ENCODE measurements around the gene AKAP13. TPM values are rescaled to one million over a fixed set of nuclear protein-coding genes. Genes with fewer than 3 reads are reported as not detected.
A peak's percentile ranks its signal among the peaks of the same experiment; 100 is the strongest.

Gene AKAP13
- total RNA-seq (2021) (53.3 and 54.5 TPM in 2 replicates), Bru-seq, nascent RNA (percentile 87 among the genes with signal in this experiment), BruChase-seq, experiment 1, labeled RNA remaining after a 2-hour chase (percentile 78 among the genes with signal in this experiment), BruChase-seq, experiment 2, labeled RNA remaining after a 6-hour chase (percentile 75 among the genes with signal in this experiment)
- long read RNA-seq, partial matches to known transcripts = 2 of 19 reads
- long read RNA-seq, other reads (novel, unspliced or antisense) = 17 of 19 reads

GRCh38 chr15:85380217-85380811 lies at the start of gene AKAP13:
Gene AKAP13 (plus strand): TSS chr15:85380603. CDS start chr15:85485721, 105,118 bp downstream.
- peak; percentile 99 for DNase-seq (ENCODE audit: low spot score)
- H3K36me3 ChIP-seq (ENCODE audit: insufficient read depth, low read length, poor library complexity, severe bottlenecking) = no peaks in the 10 kb centered on the region
- ChIA-PET CTCF (interaction anchor here (0.5 to 1.1 kb wide), 3 partner anchors 84 to 148 kb away, joined by 3 to 4 read pairs (median 3); no protein-coding TSS in a partner anchor), POLR2A (ENCODE audit: low non-redundant PET) (no interaction called here)
- no peaks in the 10 kb centered on the region for H3K4me1 ChIP-seq (ENCODE audit: insufficient read depth, low read length, poor library complexity, severe bottlenecking)
- peak within 1 kb of the TSS; percentile 91 for H3K4me3 ChIP-seq (ENCODE audit: low read depth, low read length, poor library complexity, severe bottlenecking)
- peak within 1 kb of the TSS; percentile 72 for H3K27ac ChIP-seq (ENCODE audit: low read depth, low read length, poor library complexity, severe bottlenecking)
- intact Hi-C loops (cut with micrococcal nuclease; ENCODE audit: unreplicated experiment) = no loop called here
- TF ChIP-seq CTCF (conservative IDR thresholded peaks at IDR 0.05; ENCODE audit: low read depth, low read length) (no peak), EZH2 (IDR thresholded peaks at IDR 0.05; ENCODE audit: borderline replicate concordance, low read depth, low read length, poor library complexity, severe bottlenecking) (no peak)
- no peaks in the 10 kb centered on the region for H3K27me3 ChIP-seq (replicated peaks; ENCODE audit: insufficient read depth, low read depth, low read length, poor library complexity)
- H3K9me3 ChIP-seq (ENCODE audit: low read depth, low read length, poor library complexity, severe bottlenecking) = no peaks in the 10 kb centered on the region
- BruUV-seq (replicated peaks) = no TSS peak

- no TSS peak for BruUV-seq (replicated peaks)
- no peaks in the 10 kb centered on the region for H3K36me3 ChIP-seq (ENCODE audit: insufficient read depth, low read length, poor library complexity, severe bottlenecking)
- H3K4me3 ChIP-seq (ENCODE audit: low read depth, low read length, poor library complexity, severe bottlenecking) = no peak overlapping the region
- intact Hi-C loops (cut with micrococcal nuclease; ENCODE audit: unreplicated experiment) = no loop called here
- H3K27ac ChIP-seq (ENCODE audit: low read depth, low read length, poor library complexity, severe bottlenecking) = no peak overlapping the region
- peaks cover 12% of the 10 kb centered on the region for H3K4me1 ChIP-seq (ENCODE audit: insufficient read depth, low read length, poor library complexity, severe bottlenecking)
- H3K9me3 ChIP-seq (ENCODE audit: low read depth, low read length, poor library complexity, severe bottlenecking) = no peaks in the 10 kb centered on the region
- TF ChIP-seq CTCF (conservative IDR thresholded peaks at IDR 0.05; ENCODE audit: low read depth, low read length) = peak; percentile 58
- TF ChIP-seq EZH2 (IDR thresholded peaks at IDR 0.05; ENCODE audit: borderline replicate concordance, low read depth, low read length, poor library complexity, severe bottlenecking) = no peak
- peak; percentile 77 for DNase-seq (ENCODE audit: low spot score)
- ChIA-PET POLR2A (ENCODE audit: low non-redundant PET) (no interaction called here), CTCF (interaction anchor here (0.6 to 1.6 kb wide), 4 partner anchors 35 to 460 kb away, joined by 3 to 13 read pairs (median 3); no protein-coding TSS in a partner anchor)
- H3K27me3 ChIP-seq (replicated peaks; ENCODE audit: insufficient read depth, low read depth, low read length, poor library complexity) = no peaks in the 10 kb centered on the region
Measured at GRCh38 chr15:85330901-85331588, 49.4 kb upstream of the AKAP13 start.

- intact Hi-C loops (cut with micrococcal nuclease; ENCODE audit: unreplicated experiment) = no loop called here
- CTCF ChIA-PET = interaction anchor here (0.6 to 1.6 kb wide), 4 partner anchors 35 to 459 kb away, joined by 3 to 13 read pairs (median 3); no protein-coding TSS in a partner anchor
- H3K27ac ChIP-seq (ENCODE audit: low read depth, low read length, poor library complexity, severe bottlenecking) = no peak overlapping the region
Measured at GRCh38 chr15:85331655-85332285, 48.6 kb upstream of the AKAP13 start.

More at GRCh38 chr15:85331655-85332285, 48.6 kb upstream of the AKAP13 start:
- DNase-seq (ENCODE audit: low spot score) = no peak
- POLR2A ChIA-PET (ENCODE audit: low non-redundant PET) = no interaction called here
- no peaks in the 10 kb centered on the region for H3K9me3 ChIP-seq (ENCODE audit: low read depth, low read length, poor library complexity, severe bottlenecking)
- no peak for TF ChIP-seq EZH2 (IDR thresholded peaks at IDR 0.05; ENCODE audit: borderline replicate concordance, low read depth, low read length, poor library complexity, severe bottlenecking)
- no peak for TF ChIP-seq CTCF (conservative IDR thresholded peaks at IDR 0.05; ENCODE audit: low read depth, low read length)
- H3K4me1 ChIP-seq (ENCODE audit: insufficient read depth, low read length, poor library complexity, severe bottlenecking) = peaks cover 8% of the 10 kb centered on the region
- H3K36me3 ChIP-seq (ENCODE audit: insufficient read depth, low read length, poor library complexity, severe bottlenecking) = no peaks in the 10 kb centered on the region
- BruUV-seq (replicated peaks) = no TSS peak
- H3K4me3 ChIP-seq (ENCODE audit: low read depth, low read length, poor library complexity, severe bottlenecking) = no peak overlapping the region
- H3K27me3 ChIP-seq (replicated peaks; ENCODE audit: insufficient read depth, low read depth, low read length, poor library complexity) = no peaks in the 10 kb centered on the region

All from A673 (cell line).